Parathyroid adenoma (tissue), 2 donors: ENCODE data around the gene AP1S3.

ENCODE experiments used
- H2AFZ ChIP-seq: fragments of 300-600 bp; sonication (generic); one replicate; pipeline ENCODE4 v1.7.0; 2017; ENCODE audit warnings: antibody characterized with exemption, mild to moderate bottlenecking
- H3K27ac ChIP-seq: fragments of 300-600 bp; sonication (generic); one replicate; pipeline ENCODE4 v1.7.0; 2017
- H3K27me3 ChIP-seq: fragments of 300-600 bp; sonication (generic); one replicate; pipeline ENCODE4 v1.7.0; 2017; ENCODE audit warnings: low read length; ENCODE audit not compliant: control insufficient read depth, insufficient read depth
- H3K36me3 ChIP-seq: fragments of 300-600 bp; sonication (generic); one replicate; pipeline ENCODE4 v1.7.0; 2017; ENCODE audit warnings: low read length; ENCODE audit not compliant: control insufficient read depth, insufficient read depth
- H3K4me1 ChIP-seq: fragments of 300-600 bp; sonication (generic); one replicate; pipeline ENCODE4 v1.7.0; 2017; ENCODE audit warnings: control low read depth
- H3K4me2 ChIP-seq: fragments of 300-600 bp; sonication (generic); one replicate; pipeline ENCODE4 v1.7.0; 2017; ENCODE audit warnings: low read length
- H3K4me3 ChIP-seq: fragments of 300-600 bp; sonication (generic); one replicate; pipeline ENCODE4 v1.7.0; 2017; ENCODE audit warnings: low read depth, low read length
- H3K79me2 ChIP-seq: fragments of 300-600 bp; sonication (generic); one replicate; pipeline ENCODE4 v1.7.0; 2017; ENCODE audit warnings: control low read depth
- H3K9ac ChIP-seq: fragments of 300-600 bp; sonication (generic); one replicate; pipeline ENCODE4 v1.7.0; 2017; ENCODE audit warnings: mild to moderate bottlenecking
- H3K9me3 ChIP-seq: fragments of 300-600 bp; sonication (generic); one replicate; pipeline ENCODE4 v1.7.0; 2017; ENCODE audit warnings: low read length; ENCODE audit not compliant: control insufficient read depth
- TF ChIP-seq, protein P1 (sequence below): fragments of 300-600 bp; sonication (generic); IDR thresholded peaks from one replicate; pipeline ENCODE4 v1.7.0; 2017; ENCODE audit warnings: antibody characterized with exemption, mild to moderate bottlenecking
- donor health status: primary hyperparathyroidism.

Gene AP1S3

DNA sequence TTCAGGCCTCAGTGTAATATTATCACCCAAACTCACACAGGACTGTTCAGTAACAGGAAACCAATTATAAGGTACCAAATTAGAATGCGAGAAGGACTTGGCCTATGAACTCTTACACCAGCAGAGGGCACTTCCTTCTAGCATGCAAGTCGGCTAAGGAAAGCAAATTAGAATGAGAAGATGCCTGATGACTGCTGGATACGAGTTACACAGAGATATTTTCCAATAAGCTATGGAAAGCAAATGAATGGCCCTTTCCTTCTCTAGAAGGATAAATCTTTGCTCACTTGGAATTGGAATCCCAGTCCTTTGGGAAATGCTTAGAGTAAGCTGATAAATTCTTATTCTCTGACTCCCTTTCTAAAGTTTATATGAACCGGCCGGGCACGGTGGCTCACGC, 109.8 kb downstream of the AP1S3 start:
- Histone ChIP-seq H2AFZ (no peak overlapping the region), H3K9ac (no peak overlapping the region), H3K27ac (no peak overlapping the region), H3K36me3 (no peaks in the 10 kb centered on the region), H3K9me3 (no peaks in the 10 kb centered on the region), H3K27me3 (no peaks in the 10 kb centered on the region), H3K79me2 (no peaks in the 10 kb centered on the region), H3K4me3 (no peak overlapping the region), H3K4me2 (no peak overlapping the region), H3K4me1 (no peaks in the 10 kb centered on the region)
- TF ChIP-seq, protein P1, sequence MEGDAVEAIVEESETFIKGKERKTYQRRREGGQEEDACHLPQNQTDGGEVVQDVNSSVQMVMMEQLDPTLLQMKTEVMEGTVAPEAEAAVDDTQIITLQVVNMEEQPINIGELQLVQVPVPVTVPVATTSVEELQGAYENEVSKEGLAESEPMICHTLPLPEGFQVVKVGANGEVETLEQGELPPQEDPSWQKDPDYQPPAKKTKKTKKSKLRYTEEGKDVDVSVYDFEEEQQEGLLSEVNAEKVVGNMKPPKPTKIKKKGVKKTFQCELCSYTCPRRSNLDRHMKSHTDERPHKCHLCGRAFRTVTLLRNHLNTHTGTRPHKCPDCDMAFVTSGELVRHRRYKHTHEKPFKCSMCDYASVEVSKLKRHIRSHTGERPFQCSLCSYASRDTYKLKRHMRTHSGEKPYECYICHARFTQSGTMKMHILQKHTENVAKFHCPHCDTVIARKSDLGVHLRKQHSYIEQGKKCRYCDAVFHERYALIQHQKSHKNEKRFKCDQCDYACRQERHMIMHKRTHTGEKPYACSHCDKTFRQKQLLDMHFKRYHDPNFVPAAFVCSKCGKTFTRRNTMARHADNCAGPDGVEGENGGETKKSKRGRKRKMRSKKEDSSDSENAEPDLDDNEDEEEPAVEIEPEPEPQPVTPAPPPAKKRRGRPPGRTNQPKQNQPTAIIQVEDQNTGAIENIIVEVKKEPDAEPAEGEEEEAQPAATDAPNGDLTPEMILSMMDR: peak; percentile 57

DNA sequence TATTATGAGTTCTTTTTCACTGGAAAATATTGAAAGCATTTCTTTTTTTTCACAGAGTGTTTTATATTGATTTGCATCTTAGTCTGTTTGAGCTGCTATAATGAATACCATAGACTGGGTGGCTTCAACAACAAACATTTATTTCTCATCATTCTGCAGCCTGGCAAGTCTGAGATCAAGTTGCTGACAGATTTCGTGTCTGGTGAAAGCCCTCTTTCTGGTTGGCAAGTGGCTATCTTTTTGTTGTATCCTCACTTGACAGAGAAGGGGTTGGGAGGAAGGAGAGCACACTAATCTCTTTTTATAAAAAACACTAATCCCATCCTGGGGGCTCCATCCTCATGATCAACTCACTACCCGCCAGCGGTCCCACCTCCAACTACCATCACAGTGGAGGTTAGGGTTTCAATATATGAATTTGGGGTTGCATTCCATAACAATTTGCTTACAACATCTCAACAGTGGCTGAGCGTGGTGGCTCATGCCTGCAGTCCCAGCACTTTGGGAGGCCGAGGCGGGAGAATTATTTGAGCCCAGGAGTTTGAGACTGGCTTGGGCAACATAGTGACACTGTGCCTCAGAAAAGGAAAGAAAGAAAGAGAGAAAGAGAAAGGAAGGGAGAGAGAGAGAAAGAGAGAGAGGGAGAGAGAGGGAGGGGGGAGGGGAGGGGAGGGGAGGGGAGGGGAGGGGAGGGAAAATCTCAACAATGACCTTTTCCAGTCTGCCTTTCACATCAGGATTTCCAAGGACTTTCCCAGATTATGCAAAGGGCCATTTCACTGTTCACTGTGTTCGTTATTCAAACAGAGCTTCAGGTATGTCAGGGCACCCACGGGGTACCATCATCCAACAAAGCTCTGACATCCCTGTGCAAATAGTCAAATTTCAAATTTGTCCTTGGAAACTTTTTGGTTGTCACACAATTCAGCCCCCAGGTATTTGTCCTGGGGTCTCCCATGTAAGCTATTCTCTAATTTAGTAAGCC, 111.1 kb downstream of the AP1S3 start:
- H3K9me3 ChIP-seq: no peaks in the 10 kb centered on the region
- no peaks in the 10 kb centered on the region for H3K27me3 ChIP-seq
- H3K36me3 ChIP-seq: no peaks in the 10 kb centered on the region
- H3K4me1 ChIP-seq: no peaks in the 10 kb centered on the region
- TF ChIP-seq, protein P1: no peak
- no peak overlapping the region for H3K4me2 ChIP-seq
- peak overlapping the region; percentile 50 for H2AFZ ChIP-seq
- H3K9ac ChIP-seq: no peak overlapping the region
- H3K27ac ChIP-seq: no peak overlapping the region
- no peaks in the 10 kb centered on the region for H3K79me2 ChIP-seq
- no peak overlapping the region for H3K4me3 ChIP-seq

DNA sequence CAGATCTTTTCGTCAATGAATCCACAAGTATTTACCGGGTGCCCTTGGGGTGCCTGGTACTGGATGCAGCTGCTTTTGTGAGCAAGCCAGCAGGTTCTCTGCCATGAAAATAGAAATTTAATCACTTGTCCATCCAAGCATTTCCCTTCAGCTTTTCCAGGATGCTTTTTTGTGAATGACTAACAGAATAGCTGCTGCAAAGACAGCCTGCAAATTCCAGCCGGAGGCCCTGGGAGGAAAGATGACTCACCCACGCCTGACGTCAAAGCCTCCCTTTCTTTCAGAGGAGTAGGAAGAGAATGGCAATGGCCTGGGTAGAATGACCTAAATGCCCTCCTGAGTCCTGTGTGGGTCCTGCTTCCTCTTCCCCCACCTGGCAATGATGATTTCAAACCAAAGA, 111.9 kb downstream of the AP1S3 start:
- H3K9ac ChIP-seq: no peak overlapping the region
- H3K4me2 ChIP-seq: no peak overlapping the region
- H3K27me3 ChIP-seq: no peaks in the 10 kb centered on the region
- peak overlapping the region; percentile 50 for H2AFZ ChIP-seq
- no peaks in the 10 kb centered on the region for H3K79me2 ChIP-seq
- H3K27ac ChIP-seq: no peak overlapping the region
- TF ChIP-seq, protein P1: no peak
- H3K36me3 ChIP-seq: no peaks in the 10 kb centered on the region
- H3K9me3 ChIP-seq: no peaks in the 10 kb centered on the region
- H3K4me3 ChIP-seq: no peak overlapping the region
- no peaks in the 10 kb centered on the region for H3K4me1 ChIP-seq

DNA sequence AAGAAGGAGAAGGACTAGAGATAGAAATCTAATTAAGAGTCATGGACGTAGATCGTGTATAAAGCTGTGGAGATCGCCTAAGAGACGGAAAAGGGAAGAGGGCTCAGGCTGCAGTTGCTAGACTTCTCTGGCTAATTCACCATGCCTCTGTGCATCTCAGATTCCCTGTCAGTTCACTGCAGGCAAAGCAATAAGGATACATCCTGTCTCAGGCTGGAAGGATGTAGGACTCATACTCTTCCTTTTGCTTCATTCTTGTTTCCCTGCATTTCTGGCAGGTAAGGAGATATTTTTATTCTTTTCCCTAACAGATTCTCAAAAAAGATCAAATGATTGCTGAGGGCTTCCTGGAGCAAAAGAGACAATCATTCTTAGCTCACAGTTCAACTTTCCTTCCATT, 112.5 kb downstream of the AP1S3 start:
- H3K27ac ChIP-seq: no peak overlapping the region
- H3K27me3 ChIP-seq: no peaks in the 10 kb centered on the region
- H3K4me2 ChIP-seq: no peak overlapping the region
- no peaks in the 10 kb centered on the region for H3K4me1 ChIP-seq
- TF ChIP-seq, protein P1: no peak
- no peak overlapping the region for H3K4me3 ChIP-seq
- H3K36me3 ChIP-seq: no peaks in the 10 kb centered on the region
- H3K79me2 ChIP-seq: no peaks in the 10 kb centered on the region
- no peaks in the 10 kb centered on the region for H3K9me3 ChIP-seq
- no peak overlapping the region for H3K9ac ChIP-seq
- no peak overlapping the region for H2AFZ ChIP-seq
